Measurements from ENCODE around the gene ELL2. TPM values are rescaled to one million over a fixed set of nuclear protein-coding genes. Genes with fewer than 3 reads are reported as not detected.

Gene ELL2
- total and polyA plus RNA-seq, 2 of the 13 experiments (the other 11 are each of a cell fraction or from before 2014, with no cell fraction given): 78.9 to 97.1 TPM

GRCh38 chr5:95969651-95970358 is 8.2 kb upstream of the ELL2 start (continued):
- TF ChIP-seq, protein P1, sequence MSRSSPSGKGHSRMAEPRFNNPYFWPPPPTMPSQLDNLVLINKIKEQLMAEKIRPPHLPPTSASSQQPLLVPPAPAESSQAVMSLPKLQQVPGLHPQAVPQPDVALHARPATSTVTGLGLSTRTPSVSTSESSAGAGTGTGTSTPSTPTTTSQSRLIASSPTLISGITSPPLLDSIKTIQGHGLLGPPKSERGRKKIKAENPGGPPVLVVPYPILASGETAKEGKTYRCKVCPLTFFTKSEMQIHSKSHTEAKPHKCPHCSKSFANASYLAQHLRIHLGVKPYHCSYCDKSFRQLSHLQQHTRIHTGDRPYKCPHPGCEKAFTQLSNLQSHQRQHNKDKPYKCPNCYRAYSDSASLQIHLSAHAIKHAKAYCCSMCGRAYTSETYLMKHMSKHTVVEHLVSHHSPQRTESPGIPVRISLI (CRISPR knock-in tag; IDR thresholded peaks at IDR 0.05; ENCODE audit: borderline replicate concordance): no peak
- no peak for TF ChIP-seq THAP7 (CRISPR knock-in tag; IDR thresholded peaks at IDR 0.05)
- TF ChIP-seq ZNF232 (CRISPR knock-in tag; IDR thresholded peaks at IDR 0.05; ENCODE audit: borderline replicate concordance): 0 out of 2 replicates have a peak, but pooled peaks have one; percentile 31
- TF ChIP-seq, protein P2, sequence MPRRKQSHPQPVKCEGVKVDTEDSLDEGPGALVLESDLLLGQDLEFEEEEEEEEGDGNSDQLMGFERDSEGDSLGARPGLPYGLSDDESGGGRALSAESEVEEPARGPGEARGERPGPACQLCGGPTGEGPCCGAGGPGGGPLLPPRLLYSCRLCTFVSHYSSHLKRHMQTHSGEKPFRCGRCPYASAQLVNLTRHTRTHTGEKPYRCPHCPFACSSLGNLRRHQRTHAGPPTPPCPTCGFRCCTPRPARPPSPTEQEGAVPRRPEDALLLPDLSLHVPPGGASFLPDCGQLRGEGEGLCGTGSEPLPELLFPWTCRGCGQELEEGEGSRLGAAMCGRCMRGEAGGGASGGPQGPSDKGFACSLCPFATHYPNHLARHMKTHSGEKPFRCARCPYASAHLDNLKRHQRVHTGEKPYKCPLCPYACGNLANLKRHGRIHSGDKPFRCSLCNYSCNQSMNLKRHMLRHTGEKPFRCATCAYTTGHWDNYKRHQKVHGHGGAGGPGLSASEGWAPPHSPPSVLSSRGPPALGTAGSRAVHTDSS (CRISPR knock-in tag; conservative IDR thresholded peaks at IDR 0.05): no peak
- TF ChIP-seq, protein P3, sequence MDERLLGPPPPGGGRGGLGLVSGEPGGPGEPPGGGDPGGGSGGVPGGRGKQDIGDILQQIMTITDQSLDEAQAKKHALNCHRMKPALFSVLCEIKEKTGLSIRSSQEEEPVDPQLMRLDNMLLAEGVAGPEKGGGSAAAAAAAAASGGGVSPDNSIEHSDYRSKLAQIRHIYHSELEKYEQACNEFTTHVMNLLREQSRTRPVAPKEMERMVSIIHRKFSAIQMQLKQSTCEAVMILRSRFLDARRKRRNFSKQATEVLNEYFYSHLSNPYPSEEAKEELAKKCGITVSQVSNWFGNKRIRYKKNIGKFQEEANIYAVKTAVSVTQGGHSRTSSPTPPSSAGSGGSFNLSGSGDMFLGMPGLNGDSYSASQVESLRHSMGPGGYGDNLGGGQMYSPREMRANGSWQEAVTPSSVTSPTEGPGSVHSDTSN (CRISPR knock-in tag; IDR thresholded peaks at IDR 0.05): no peak
- TF ChIP-seq ZNF609 (CRISPR knock-in tag; IDR thresholded peaks at IDR 0.05; ENCODE audit: borderline replicate concordance): peak; percentile 91
- peak; percentile 92 for TF ChIP-seq ARID5B (CRISPR knock-in tag; IDR thresholded peaks at IDR 0.05)
- TF ChIP-seq HNF1B (CRISPR knock-in tag; IDR thresholded peaks at IDR 0.05): no peak
- peak; percentile 75; the same call in 1 of the 2 replicates for TF ChIP-seq RXRB (CRISPR knock-in tag; IDR thresholded peaks at IDR 0.05; ENCODE audit: borderline replicate concordance)

Data from HepG2 (cell line).